ENCODE data around the gene SNX24.

- no peak for TF ChIP-seq ZFP30 (CRISPR knock-in tag; IDR thresholded peaks at IDR 0.05)
- TF ChIP-seq PATZ1 (CRISPR knock-in tag; IDR thresholded peaks at IDR 0.05; ENCODE audit: borderline replicate concordance) = no peak
- TF ChIP-seq ARNTL (CRISPR knock-in tag; IDR thresholded peaks at IDR 0.05; ENCODE audit: borderline replicate concordance, low read depth) = no peak
- no peak for TF ChIP-seq PPARA (CRISPR knock-in tag; IDR thresholded peaks at IDR 0.05; ENCODE audit: borderline replicate concordance)
- no peak for TF ChIP-seq ISL1 (CRISPR knock-in tag; IDR thresholded peaks at IDR 0.05)
- no peak for TF ChIP-seq ZNF8 (CRISPR knock-in tag; IDR thresholded peaks at IDR 0.05)
- TF ChIP-seq POU6F1 (CRISPR knock-in tag; IDR thresholded peaks at IDR 0.05; ENCODE audit: borderline replicate concordance, low read depth) = no peak
- TF ChIP-seq CREB5 (CRISPR knock-in tag; IDR thresholded peaks at IDR 0.05; ENCODE audit: low read depth) = no peak
- TF ChIP-seq GLIS3 (CRISPR knock-in tag; IDR thresholded peaks at IDR 0.05) = no peak
These were observed 205.8 kb downstream of the SNX24 start for GRCh38 chr5:123051206-123051605.
